ENCODE data around the gene MTERF4.
A peak's percentile ranks its signal among the peaks of the same experiment; 100 is the strongest.

The MTERF4 gene

GRCh38 chr2:241120440-241120839 lies 18.4 kb upstream of the MTERF4 start:
- 100% methylated on average over 2 of the region's 2 CpGs for WGBS
- no peak overlapping the region for H2BK12ac ChIP-seq (ENCODE audit: low read length in 2 of 2)

GRCh38 chr2:241118737-241119505 lies 16.8 kb upstream of the MTERF4 start:
- Histone ChIP-seq H3K27me3 (ENCODE audit: control insufficient read depth in 1 of 2, insufficient read depth in 1 of 2, low read length in 2 of 2) (no peaks in the 10 kb centered on the region), H3K14ac (ENCODE audit: low read length in 2 of 2) (no peak overlapping the region), H3K36me3 (ENCODE audit: control insufficient read depth in 1 of 2, insufficient read depth in 2 of 2, low read depth in 1 of 2, low read length in 2 of 2) (peaks cover 18 to 28% of the 10 kb centered on the region in 2 experiments), H3K9me3 (ENCODE audit: control insufficient read depth, low read length) (peaks cover 13% of the 10 kb centered on the region), H3K4me3 (ENCODE audit: insufficient read depth in 1 of 2, low read depth in 1 of 2, low read length in 2 of 2) (no peak overlapping the region), H2AFZ (ENCODE audit: low read depth, low read length) (no peak overlapping the region), H2BK120ac (ENCODE audit: low read depth, low read length) (no peak overlapping the region), H3K79me1 (replicated peaks; ENCODE audit: low read length, poor library complexity, severe bottlenecking) (no peaks in the 10 kb centered on the region), H3K9ac (ENCODE audit: low read length) (no peak overlapping the region), H2BK12ac (ENCODE audit: low read length in 2 of 2) (no peak overlapping the region), H3K4ac (ENCODE audit: low read depth in 1 of 2, low read length in 2 of 2) (no peak overlapping the region), H4K91ac (ENCODE audit: low read length) (peak overlapping the region; percentile 20), H2AK5ac (ENCODE audit: low read length, severe bottlenecking) (no peak overlapping the region), H3K4me2 (ENCODE audit: low read length, poor library complexity, severe bottlenecking) (no peak overlapping the region), H3K4me1 (ENCODE audit: control insufficient read depth, insufficient read depth, low read depth, low read length) (no peaks in the 10 kb centered on the region), H3K27ac (ENCODE audit: low read length, poor library complexity, severe bottlenecking) (no peak overlapping the region), H2BK5ac (ENCODE audit: low read depth, low read length, poor library complexity, severe bottlenecking) (no peak overlapping the region), H3K18ac (ENCODE audit: low read depth in 1 of 2, low read length in 2 of 2) (no peak overlapping the region), H4K8ac (ENCODE audit: low read length) (no peak overlapping the region), H3K23ac (ENCODE audit: low read length in 2 of 2) (peak overlapping the region in 1 of 2 experiments; percentile 56), H2BK15ac (ENCODE audit: low read depth, poor library complexity, severe bottlenecking) (no peak overlapping the region)
- WGBS: 97% methylated on average over 23 of the region's 24 CpGs
- no peak for DNase-seq

More at GRCh38 chr2:241120440-241120839, 18.4 kb upstream of the MTERF4 start:
- Histone ChIP-seq H2BK15ac (ENCODE audit: low read depth, poor library complexity, severe bottlenecking) (no peak overlapping the region), H3K18ac (ENCODE audit: low read depth in 1 of 2, low read length in 2 of 2) (no peak overlapping the region), H2AK5ac (ENCODE audit: low read length, severe bottlenecking) (no peak overlapping the region), H2BK5ac (ENCODE audit: low read depth, low read length, poor library complexity, severe bottlenecking) (no peak overlapping the region), H3K4me1 (ENCODE audit: control insufficient read depth, insufficient read depth, low read depth, low read length) (no peaks in the 10 kb centered on the region), H3K9ac (ENCODE audit: low read length) (no peak overlapping the region), H3K23ac (ENCODE audit: low read length in 2 of 2) (no peak overlapping the region), H3K79me1 (replicated peaks; ENCODE audit: low read length, poor library complexity, severe bottlenecking) (no peaks in the 10 kb centered on the region), H2BK120ac (ENCODE audit: low read depth, low read length) (no peak overlapping the region), H3K27ac (ENCODE audit: low read length, poor library complexity, severe bottlenecking) (no peak overlapping the region), H3K4me2 (ENCODE audit: low read length, poor library complexity, severe bottlenecking) (no peak overlapping the region), H3K4ac (ENCODE audit: low read depth in 1 of 2, low read length in 2 of 2) (no peak overlapping the region), H3K9me3 (ENCODE audit: control insufficient read depth, low read length) (peaks cover 13% of the 10 kb centered on the region), H2AFZ (ENCODE audit: low read depth, low read length) (no peak overlapping the region), H3K36me3 (ENCODE audit: control insufficient read depth in 1 of 2, insufficient read depth in 2 of 2, low read depth in 1 of 2, low read length in 2 of 2) (peaks cover 17 to 20% of the 10 kb centered on the region in 2 experiments), H3K27me3 (ENCODE audit: control insufficient read depth in 1 of 2, insufficient read depth in 1 of 2, low read length in 2 of 2) (no peaks in the 10 kb centered on the region), H3K14ac (ENCODE audit: low read length in 2 of 2) (no peak overlapping the region), H4K91ac (ENCODE audit: low read length) (no peak overlapping the region), H4K8ac (ENCODE audit: low read length) (no peak overlapping the region), H3K4me3 (ENCODE audit: insufficient read depth in 1 of 2, low read depth in 1 of 2, low read length in 2 of 2) (no peak overlapping the region)
- no peak for DNase-seq

GRCh38 chr2:241116606-241117560 lies 14.8 kb upstream of the MTERF4 start:
- H4K8ac ChIP-seq (ENCODE audit: low read length): no peak overlapping the region
- H3K4ac ChIP-seq (ENCODE audit: low read depth in 1 of 2, low read length in 2 of 2): no peak overlapping the region
- no peak overlapping the region for H3K27ac ChIP-seq (ENCODE audit: low read length, poor library complexity, severe bottlenecking)
- no peak overlapping the region for H2AK5ac ChIP-seq (ENCODE audit: low read length, severe bottlenecking)
- no peak overlapping the region for H3K18ac ChIP-seq (ENCODE audit: low read depth in 1 of 2, low read length in 2 of 2)
- WGBS: 95% methylated on average over 31 of the region's 32 CpGs
- no peaks in the 10 kb centered on the region for H3K79me1 ChIP-seq (replicated peaks; ENCODE audit: low read length, poor library complexity, severe bottlenecking)
- no peak overlapping the region for H3K23ac ChIP-seq (ENCODE audit: low read length in 2 of 2)
- H3K36me3 ChIP-seq (ENCODE audit: control insufficient read depth in 1 of 2, insufficient read depth in 2 of 2, low read depth in 1 of 2, low read length in 2 of 2): peaks cover 9 to 25% of the 10 kb centered on the region in 2 experiments
- H2BK120ac ChIP-seq (ENCODE audit: low read depth, low read length): no peak overlapping the region
- DNase-seq: no peak
- H2BK5ac ChIP-seq (ENCODE audit: low read depth, low read length, poor library complexity, severe bottlenecking): no peak overlapping the region
- H2AFZ ChIP-seq (ENCODE audit: low read depth, low read length): no peak overlapping the region
- no peak overlapping the region for H3K4me2 ChIP-seq (ENCODE audit: low read length, poor library complexity, severe bottlenecking)
- H3K27me3 ChIP-seq (ENCODE audit: control insufficient read depth in 1 of 2, insufficient read depth in 1 of 2, low read length in 2 of 2): no peaks in the 10 kb centered on the region
- H3K9me3 ChIP-seq (ENCODE audit: control insufficient read depth, low read length): peaks cover 13% of the 10 kb centered on the region
- no peak overlapping the region for H4K91ac ChIP-seq (ENCODE audit: low read length)
- H3K9ac ChIP-seq (ENCODE audit: low read length): no peak overlapping the region
- no peak overlapping the region for H2BK12ac ChIP-seq (ENCODE audit: low read length in 2 of 2)
- H2BK15ac ChIP-seq (ENCODE audit: low read depth, poor library complexity, severe bottlenecking): no peak overlapping the region
- H3K4me3 ChIP-seq (ENCODE audit: insufficient read depth in 1 of 2, low read depth in 1 of 2, low read length in 2 of 2): no peak overlapping the region
- H3K14ac ChIP-seq (ENCODE audit: low read length in 2 of 2): no peak overlapping the region
- H3K4me1 ChIP-seq (ENCODE audit: control insufficient read depth, insufficient read depth, low read depth, low read length): no peaks in the 10 kb centered on the region

GRCh38 chr2:241115361-241115760 lies 13.3 kb upstream of the MTERF4 start:
- H3K4me3 ChIP-seq (ENCODE audit: insufficient read depth in 1 of 2, low read depth in 1 of 2, low read length in 2 of 2): no peak overlapping the region
- H2AK5ac ChIP-seq (ENCODE audit: low read length, severe bottlenecking): no peak overlapping the region
- no peak overlapping the region for H3K4me2 ChIP-seq (ENCODE audit: low read length, poor library complexity, severe bottlenecking)
- no peak overlapping the region for H4K8ac ChIP-seq (ENCODE audit: low read length)
- no peak overlapping the region for H4K91ac ChIP-seq (ENCODE audit: low read length)
- no peak overlapping the region for H2BK15ac ChIP-seq (ENCODE audit: low read depth, poor library complexity, severe bottlenecking)
- no peak overlapping the region for H3K27ac ChIP-seq (ENCODE audit: low read length, poor library complexity, severe bottlenecking)
- peaks cover 14 to 15% of the 10 kb centered on the region in 2 experiments for H3K36me3 ChIP-seq (ENCODE audit: control insufficient read depth in 1 of 2, insufficient read depth in 2 of 2, low read depth in 1 of 2, low read length in 2 of 2)
- no peaks in the 10 kb centered on the region for H3K27me3 ChIP-seq (ENCODE audit: control insufficient read depth in 1 of 2, insufficient read depth in 1 of 2, low read length in 2 of 2)
- H3K9ac ChIP-seq (ENCODE audit: low read length): no peak overlapping the region
- no peak overlapping the region for H2BK12ac ChIP-seq (ENCODE audit: low read length in 2 of 2)
- no peak overlapping the region for H3K14ac ChIP-seq (ENCODE audit: low read length in 2 of 2)
- H3K23ac ChIP-seq (ENCODE audit: low read length in 2 of 2): no peak overlapping the region
- no peak overlapping the region for H2AFZ ChIP-seq (ENCODE audit: low read depth, low read length)
- no peaks in the 10 kb centered on the region for H3K9me3 ChIP-seq (ENCODE audit: control insufficient read depth, low read length)
- WGBS: 95% methylated on average over 8 of the region's 8 CpGs
- no peak overlapping the region for H3K4ac ChIP-seq (ENCODE audit: low read depth in 1 of 2, low read length in 2 of 2)
- no peaks in the 10 kb centered on the region for H3K79me1 ChIP-seq (replicated peaks; ENCODE audit: low read length, poor library complexity, severe bottlenecking)
- no peaks in the 10 kb centered on the region for H3K4me1 ChIP-seq (ENCODE audit: control insufficient read depth, insufficient read depth, low read depth, low read length)
- H2BK120ac ChIP-seq (ENCODE audit: low read depth, low read length): no peak overlapping the region
- H3K18ac ChIP-seq (ENCODE audit: low read depth in 1 of 2, low read length in 2 of 2): no peak overlapping the region
- no peak overlapping the region for H2BK5ac ChIP-seq (ENCODE audit: low read depth, low read length, poor library complexity, severe bottlenecking)
- DNase-seq: no peak

Data from mesenchymal stem cell (in vitro differentiated cells and primary cell).